ENCODE results near the gene CCDC85B. TPM values are rescaled to one million over a fixed set of nuclear protein-coding genes. Genes with fewer than 3 reads are reported as not detected.

Gene CCDC85B
- total and polyA plus RNA-seq, 3 donors from 2014 or later = 17.1 to 102 (median 77.1) TPM

DNA sequence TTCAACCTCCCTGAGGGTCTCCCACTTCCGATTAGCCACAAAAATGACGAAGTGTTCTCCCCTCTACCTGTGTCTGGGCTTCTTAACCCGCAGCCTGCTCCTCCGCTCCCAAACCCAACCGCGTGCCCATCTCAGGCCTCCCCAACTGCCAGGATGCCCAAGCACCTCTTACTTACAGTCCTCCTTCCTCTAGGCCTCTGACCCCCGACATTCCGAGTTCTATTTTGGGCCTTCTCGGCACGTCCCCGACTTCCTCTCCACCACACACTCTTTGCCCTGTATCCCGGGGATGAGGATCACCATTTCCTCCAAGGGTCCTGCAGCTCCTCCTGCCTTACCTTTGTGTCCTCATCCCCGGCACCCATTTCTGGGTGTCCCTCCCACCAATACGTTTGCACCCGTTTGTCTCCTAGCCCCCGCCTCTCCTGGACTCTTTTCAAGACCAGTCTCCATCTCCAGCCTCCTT, 30.6 kb upstream of the CCDC85B start:
- Histone ChIP-seq H3K27ac (peak overlapping the region; percentile 88 to 94), H3K9me3 (no peaks in the 10 kb centered on the region), H3K4me3 (peak overlapping the region; percentile 85 to 97), H3K36me3 (ENCODE audit: low read depth, missing control alignments) (no peaks in the 10 kb centered on the region), H3K27me3 (no peaks in the 10 kb centered on the region), H3K4me1 (peaks cover 13% of the 10 kb centered on the region)
- peak; percentile 51 for DNase-seq
- WGBS, 2 donors = 0 to 1% methylated on average over 16 of the region's 16 CpGs
- no peak for TF ChIP-seq POLR2A (IDR thresholded peaks at IDR 0.05)
- TF ChIP-seq, protein P1, sequence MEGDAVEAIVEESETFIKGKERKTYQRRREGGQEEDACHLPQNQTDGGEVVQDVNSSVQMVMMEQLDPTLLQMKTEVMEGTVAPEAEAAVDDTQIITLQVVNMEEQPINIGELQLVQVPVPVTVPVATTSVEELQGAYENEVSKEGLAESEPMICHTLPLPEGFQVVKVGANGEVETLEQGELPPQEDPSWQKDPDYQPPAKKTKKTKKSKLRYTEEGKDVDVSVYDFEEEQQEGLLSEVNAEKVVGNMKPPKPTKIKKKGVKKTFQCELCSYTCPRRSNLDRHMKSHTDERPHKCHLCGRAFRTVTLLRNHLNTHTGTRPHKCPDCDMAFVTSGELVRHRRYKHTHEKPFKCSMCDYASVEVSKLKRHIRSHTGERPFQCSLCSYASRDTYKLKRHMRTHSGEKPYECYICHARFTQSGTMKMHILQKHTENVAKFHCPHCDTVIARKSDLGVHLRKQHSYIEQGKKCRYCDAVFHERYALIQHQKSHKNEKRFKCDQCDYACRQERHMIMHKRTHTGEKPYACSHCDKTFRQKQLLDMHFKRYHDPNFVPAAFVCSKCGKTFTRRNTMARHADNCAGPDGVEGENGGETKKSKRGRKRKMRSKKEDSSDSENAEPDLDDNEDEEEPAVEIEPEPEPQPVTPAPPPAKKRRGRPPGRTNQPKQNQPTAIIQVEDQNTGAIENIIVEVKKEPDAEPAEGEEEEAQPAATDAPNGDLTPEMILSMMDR (IDR thresholded peaks at IDR 0.05) = no peak
- intact Hi-C loops (cut with DNase I; ENCODE audit: low total_unique reads) = no loop called here

DNA sequence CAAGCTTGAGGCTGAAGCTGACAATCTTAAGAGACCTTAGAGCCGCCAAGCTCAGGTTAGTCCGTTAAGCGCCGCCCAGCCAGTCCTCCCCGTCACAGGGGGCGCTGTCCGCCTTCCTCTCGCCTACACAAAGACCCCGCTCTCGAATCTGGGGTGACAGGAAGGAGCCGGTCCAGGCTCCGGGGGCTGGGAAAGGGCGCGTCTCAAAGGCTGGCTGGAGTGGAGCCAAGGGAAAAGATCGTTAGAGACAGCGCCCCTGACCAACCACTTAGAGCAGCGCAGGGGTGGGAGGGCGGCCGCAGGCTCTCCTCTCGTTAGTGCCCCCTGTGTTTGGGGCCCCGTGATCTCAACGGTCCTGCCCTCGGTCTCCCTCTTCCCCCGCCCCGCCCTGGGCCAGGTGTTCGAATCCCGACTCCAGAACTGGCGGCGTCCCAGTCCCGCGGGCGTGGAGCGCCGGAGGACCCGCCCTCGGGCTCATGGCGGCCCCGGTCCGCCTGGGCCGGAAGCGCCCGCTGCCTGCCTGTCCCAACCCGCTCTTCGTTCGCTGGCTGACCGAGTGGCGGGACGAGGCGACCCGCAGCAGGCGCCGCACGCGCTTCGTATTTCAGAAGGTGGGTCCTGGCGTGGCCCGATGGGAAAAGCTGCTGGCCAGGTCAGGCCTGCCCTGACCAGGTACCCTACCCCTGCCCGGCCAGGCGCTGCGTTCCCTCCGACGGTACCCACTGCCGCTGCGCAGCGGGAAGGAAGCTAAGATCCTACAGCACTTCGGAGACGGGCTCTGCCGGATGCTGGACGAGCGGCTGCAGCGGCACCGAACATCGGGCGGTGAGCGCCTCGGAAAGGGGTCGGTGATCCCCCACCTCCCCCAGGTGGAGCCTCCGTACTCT, 30.0 kb upstream of the CCDC85B start, which contains the start of gene MUS81:
Gene MUS81, plus strand, starts transcription at position 156 of the 887 bp plus-strand sequence. Its CDS starts 321 bp downstream, at position 477.
- Histone ChIP-seq H3K36me3 (ENCODE audit: low read depth, missing control alignments) (no peaks in the 10 kb centered on the region), H3K4me3 (peak within 1 kb of the TSS; percentile 85 to 97), H3K4me1 (peaks cover 13% of the 10 kb centered on the region), H3K9me3 (no peaks in the 10 kb centered on the region), H3K27ac (peak within 1 kb of the TSS; percentile 88 to 94), H3K27me3 (no peaks in the 10 kb centered on the region)
- intact Hi-C loops (cut with DNase I; ENCODE audit: low total_unique reads) = no loop called here
- DNase-seq = peak; percentile 98
- TF ChIP-seq POLR2A (IDR thresholded peaks at IDR 0.05) = no peak
- TF ChIP-seq, protein P1 (IDR thresholded peaks at IDR 0.05) = peak; percentile 79 to 95 (median 94)
- 0 to 3% methylated on average over 8 to 75 of the region's 78 CpGs for WGBS, 2 donors

DNA sequence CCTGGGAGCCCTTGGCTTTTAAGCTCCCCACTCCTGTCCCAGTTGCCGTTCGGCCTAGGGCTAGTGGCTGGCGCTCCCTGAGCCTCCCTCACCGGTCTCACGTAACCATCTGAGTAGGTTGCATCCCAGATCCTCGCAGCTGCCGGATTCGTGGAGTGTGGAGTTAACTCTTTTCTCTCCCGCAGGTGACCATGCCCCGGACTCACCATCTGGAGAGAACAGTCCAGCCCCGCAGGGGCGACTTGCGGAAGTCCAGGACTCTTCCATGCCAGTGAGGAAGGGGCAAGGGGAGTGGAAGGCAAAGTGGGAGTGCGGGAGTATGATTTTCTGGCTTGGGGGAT, 29.3 kb upstream of the CCDC85B start:
- H3K27ac ChIP-seq = peak overlapping the region; percentile 88 to 94
- no peak for DNase-seq
- H3K4me1 ChIP-seq = peaks cover 11% of the 10 kb centered on the region
- H3K4me3 ChIP-seq = peak overlapping the region; percentile 85 to 97
- intact Hi-C loops (cut with DNase I; ENCODE audit: low total_unique reads) = no loop called here
- no peaks in the 10 kb centered on the region for H3K27me3 ChIP-seq
- no peaks in the 10 kb centered on the region for H3K36me3 ChIP-seq (ENCODE audit: low read depth, missing control alignments)
- 9 to 14% methylated on average over 1 to 14 of the region's 14 CpGs for WGBS, 2 donors
- H3K9me3 ChIP-seq = no peaks in the 10 kb centered on the region
- TF ChIP-seq POLR2A (IDR thresholded peaks at IDR 0.05) = no peak
- TF ChIP-seq, protein P1 (IDR thresholded peaks at IDR 0.05) = no peak

DNA sequence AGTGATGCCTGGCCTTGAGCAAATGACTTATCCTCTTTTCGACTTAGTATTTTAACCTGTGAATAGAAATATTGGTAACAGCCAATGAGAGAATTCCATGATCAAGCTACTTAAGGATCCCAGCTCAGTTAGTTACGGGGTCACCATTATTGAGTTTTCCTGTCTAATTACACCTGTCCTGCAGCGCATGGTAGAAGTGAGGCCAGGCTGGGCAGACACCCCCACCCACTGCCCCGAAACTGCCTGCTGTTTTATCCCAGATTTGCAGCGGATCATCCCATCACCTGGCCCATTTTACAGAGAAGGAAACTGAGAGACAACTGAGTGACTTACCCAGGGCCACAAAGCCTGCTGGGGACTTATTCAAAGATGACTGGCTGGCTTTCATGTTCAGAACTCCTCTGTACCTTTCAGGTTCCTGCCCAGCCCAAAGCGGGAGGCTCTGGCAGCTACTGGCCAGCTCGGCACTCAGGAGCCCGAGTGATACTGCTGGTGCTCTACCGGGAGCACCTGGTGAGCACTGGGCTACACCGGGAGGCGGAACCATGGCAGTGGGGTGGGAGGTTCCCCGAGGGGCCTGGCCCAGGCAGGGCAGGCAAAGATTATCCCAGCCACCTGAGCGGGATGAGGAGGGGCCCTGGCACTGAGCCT, 28.8 kb upstream of the CCDC85B start:
- TF ChIP-seq, protein P1 (IDR thresholded peaks at IDR 0.05) = no peak
- TF ChIP-seq POLR2A (IDR thresholded peaks at IDR 0.05) = no peak
- 73 to 83% methylated on average over 5 to 13 of the region's 13 CpGs for WGBS, 2 donors
- Histone ChIP-seq H3K9me3 (no peaks in the 10 kb centered on the region), H3K27ac (no peak overlapping the region), H3K36me3 (ENCODE audit: low read depth, missing control alignments) (no peaks in the 10 kb centered on the region), H3K27me3 (no peaks in the 10 kb centered on the region), H3K4me1 (peaks cover 7% of the 10 kb centered on the region), H3K4me3 (peak overlapping the region in 1 of 2 donors; percentile 85)
- intact Hi-C loops (cut with DNase I; ENCODE audit: low total_unique reads) = no loop called here
- no peak for DNase-seq

All from testis (tissue), 3 donors.